ENCODE measurements around the gene KRTAP23-1. TPM values are rescaled to one million over a fixed set of nuclear protein-coding genes. Genes with fewer than 3 reads are reported as not detected.

The KRTAP23-1 gene
- not detected in 2 replicates for polyA plus RNA-seq
- not detected in 2 replicates for polyA minus RNA-seq

GRCh38 chr21:30348506-30348905, at the start of gene KRTAP23-1:
KRTAP23-1 (minus strand) TSS chr21:30348606; CDS start chr21:30348606, 0 bp downstream.
- TF ChIP-seq EZH2 (IDR thresholded peaks at IDR 0.05; ENCODE audit: borderline replicate concordance, insufficient read depth, low read length, poor library complexity, severe bottlenecking) (no peak), EP300 (conservative IDR thresholded peaks at IDR 0.05; ENCODE audit: poor library complexity, severe bottlenecking) (no peak), SMC3 (conservative IDR thresholded peaks at IDR 0.05; ENCODE audit: poor library complexity) (no peak), RAD21 (conservative IDR thresholded peaks at IDR 0.05) (no peak), CTCF (IDR thresholded peaks at IDR 0.05; ENCODE audit: poor library complexity, severe bottlenecking) (no peak), MXI1 (conservative IDR thresholded peaks at IDR 0.05; ENCODE audit: poor library complexity, severe bottlenecking) (no peak), REST (IDR thresholded peaks at IDR 0.05; ENCODE audit: borderline replicate concordance) (no peak), TAF1 (IDR thresholded peaks at IDR 0.05; ENCODE audit: low read depth) (no peak), POLR2AphosphoS5 (IDR thresholded peaks at IDR 0.05) (no peak)
- Histone ChIP-seq H3F3A (ENCODE audit: insufficient read depth, low read length, poor library complexity, severe bottlenecking) (no peaks in the 10 kb centered on the region), H2AFZ (ENCODE audit: low read depth, low read length) (no peak within 1 kb of the TSS), H3K9me3 (ENCODE audit: low read length) (no peaks in the 10 kb centered on the region), H3K9me2 (ENCODE audit: insufficient read depth, low read length) (no peaks in the 10 kb centered on the region), H3K27ac (ENCODE audit: low read length) (no peak within 1 kb of the TSS), H4K20me1 (ENCODE audit: insufficient read depth) (no peaks in the 10 kb centered on the region), H3K36me3 (ENCODE audit: insufficient read depth, low read length) (no peaks in the 10 kb centered on the region), H3K79me2 (replicated peaks; ENCODE audit: insufficient read depth, low read length) (no peaks in the 10 kb centered on the region), H3K9ac (ENCODE audit: low read length) (no peak within 1 kb of the TSS), H3K4me3 (ENCODE audit: low read length) (no peak within 1 kb of the TSS), H3K4me2 (ENCODE audit: low read length) (no peak within 1 kb of the TSS), H3K27me3 (ENCODE audit: insufficient read depth, low read depth, low read length) (no peaks in the 10 kb centered on the region)

- Histone ChIP-seq H3K27me3 (ENCODE audit: insufficient read depth, low read depth, low read length) (no peaks in the 10 kb centered on the region), H3F3A (ENCODE audit: insufficient read depth, low read length, poor library complexity, severe bottlenecking) (peaks cover 10% of the 10 kb centered on the region), H3K9me2 (ENCODE audit: insufficient read depth, low read length) (no peaks in the 10 kb centered on the region), H3K36me3 (ENCODE audit: insufficient read depth, low read length) (no peaks in the 10 kb centered on the region), H4K20me1 (ENCODE audit: insufficient read depth) (no peaks in the 10 kb centered on the region), H3K9me3 (ENCODE audit: low read length) (no peaks in the 10 kb centered on the region), H3K4me3 (ENCODE audit: low read length) (no peak within 1 kb of the TSS), H2AFZ (ENCODE audit: low read depth, low read length) (no peak within 1 kb of the TSS), H3K27ac (ENCODE audit: low read length) (no peak within 1 kb of the TSS), H3K79me2 (replicated peaks; ENCODE audit: insufficient read depth, low read length) (no peaks in the 10 kb centered on the region), H3K4me2 (ENCODE audit: low read length) (no peak within 1 kb of the TSS), H3K9ac (ENCODE audit: low read length) (no peak within 1 kb of the TSS)
- TF ChIP-seq REST (IDR thresholded peaks at IDR 0.05; ENCODE audit: borderline replicate concordance), result no peak
- no peak for TF ChIP-seq RAD21 (conservative IDR thresholded peaks at IDR 0.05)
Measured at GRCh38 chr21:30395731-30396130, 47.3 kb upstream of the KRTAP23-1 start, which contains the start of gene KRTAP13-1. KRTAP13-1 (plus strand) TSS chr21:30396031; CDS start chr21:30396087, 56 bp downstream.
